ENCODE results near the gene PAM16.

PAM16 gene

DNA sequence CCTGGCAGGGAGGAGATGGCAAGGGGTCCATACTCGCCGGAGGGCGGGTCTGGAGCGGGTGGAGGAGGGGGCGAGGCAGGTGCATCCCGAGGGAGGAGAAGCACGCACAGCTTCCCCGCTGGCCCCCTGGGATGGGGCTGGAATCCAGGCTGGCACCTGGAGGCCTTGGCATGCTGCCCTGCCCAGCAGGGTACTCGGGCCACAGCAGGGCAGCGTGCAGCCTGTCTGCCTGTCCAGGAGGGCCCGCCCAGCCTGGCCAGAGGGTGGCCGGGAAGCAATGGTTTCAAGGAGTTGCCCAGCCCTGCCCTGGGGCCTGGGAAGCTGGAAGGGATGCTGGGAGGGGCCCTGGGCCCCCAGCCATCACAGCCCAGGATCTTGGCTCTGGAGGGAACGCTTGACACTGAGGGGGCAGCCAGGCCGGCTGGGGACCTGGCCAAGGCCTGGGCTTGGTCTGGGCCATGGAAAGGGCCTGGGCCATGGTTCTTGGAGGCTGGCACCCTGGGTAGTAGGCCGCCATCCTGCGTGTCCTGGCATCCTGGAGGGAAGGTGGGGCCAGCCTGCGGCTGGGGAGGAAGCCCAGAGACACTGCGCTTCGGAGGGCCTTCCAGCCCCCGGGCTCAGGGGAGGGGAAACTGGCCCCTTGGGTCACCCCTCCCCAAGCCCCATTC lies 34.1 kb downstream of the PAM16 start (continued):
- no peak for TF ChIP-seq ZNF518A (tag by site-specific recombination; conservative IDR thresholded peaks at IDR 0.05; ENCODE audit: low read depth)
- TF ChIP-seq, protein P1, sequence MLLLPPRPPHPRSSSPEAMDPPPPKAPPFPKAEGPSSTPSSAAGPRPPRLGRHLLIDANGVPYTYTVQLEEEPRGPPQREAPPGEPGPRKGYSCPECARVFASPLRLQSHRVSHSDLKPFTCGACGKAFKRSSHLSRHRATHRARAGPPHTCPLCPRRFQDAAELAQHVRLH (tag by site-specific recombination; IDR thresholded peaks at IDR 0.05), result no peak
- 0 out of 2 replicates have a peak, but pooled peaks have one; percentile 14 for TF ChIP-seq KLF7 (tag by site-specific recombination; IDR thresholded peaks at IDR 0.05; ENCODE audit: borderline replicate concordance)
- no peak for TF ChIP-seq ZNF433 (tag by site-specific recombination; IDR thresholded peaks at IDR 0.05; ENCODE audit: low read depth)
- TF ChIP-seq ZNF311 (tag by site-specific recombination; IDR thresholded peaks at IDR 0.05; ENCODE audit: borderline replicate concordance), result no peak
- TF ChIP-seq ZNF501 (tag by site-specific recombination; IDR thresholded peaks at IDR 0.05), result no peak
- no peak for TF ChIP-seq ZNF707 (tag by site-specific recombination; IDR thresholded peaks at IDR 0.05)
- peak; percentile 68; the same call in 1 of the 2 replicates for TF ChIP-seq ZNF76 (tag by site-specific recombination; IDR thresholded peaks at IDR 0.05; ENCODE audit: borderline replicate concordance, low read depth)
- peak; percentile 90 for TF ChIP-seq ZNF600 (tag by site-specific recombination; IDR thresholded peaks at IDR 0.05)
- no peak for TF ChIP-seq SETDB1 (IDR thresholded peaks at IDR 0.05; ENCODE audit: insufficient read length, low read length)
- TF ChIP-seq ZNF423 (tag by site-specific recombination; IDR thresholded peaks at IDR 0.05), result peak; percentile 86; the same call in 1 of the 2 replicates
- TF ChIP-seq ZNF362 (tag by site-specific recombination; IDR thresholded peaks at IDR 0.05), result no peak
- peak; percentile 29; the same call in 1 of the 2 replicates for TF ChIP-seq KLF9 (tag by site-specific recombination; IDR thresholded peaks at IDR 0.05; ENCODE audit: low read depth)
- TF ChIP-seq ZNF670 (tag by site-specific recombination; IDR thresholded peaks at IDR 0.05; ENCODE audit: low read depth), result no peak
- TF ChIP-seq ZNF350 (tag by site-specific recombination; IDR thresholded peaks at IDR 0.05), result no peak
- TF ChIP-seq GLIS2 (tag by site-specific recombination; IDR thresholded peaks at IDR 0.05), result peak; percentile 46; the same call in 1 of the 2 replicates
- TF ChIP-seq ZFP69B (tag by site-specific recombination; IDR thresholded peaks at IDR 0.05), result no peak
- TF ChIP-seq, protein P2, sequence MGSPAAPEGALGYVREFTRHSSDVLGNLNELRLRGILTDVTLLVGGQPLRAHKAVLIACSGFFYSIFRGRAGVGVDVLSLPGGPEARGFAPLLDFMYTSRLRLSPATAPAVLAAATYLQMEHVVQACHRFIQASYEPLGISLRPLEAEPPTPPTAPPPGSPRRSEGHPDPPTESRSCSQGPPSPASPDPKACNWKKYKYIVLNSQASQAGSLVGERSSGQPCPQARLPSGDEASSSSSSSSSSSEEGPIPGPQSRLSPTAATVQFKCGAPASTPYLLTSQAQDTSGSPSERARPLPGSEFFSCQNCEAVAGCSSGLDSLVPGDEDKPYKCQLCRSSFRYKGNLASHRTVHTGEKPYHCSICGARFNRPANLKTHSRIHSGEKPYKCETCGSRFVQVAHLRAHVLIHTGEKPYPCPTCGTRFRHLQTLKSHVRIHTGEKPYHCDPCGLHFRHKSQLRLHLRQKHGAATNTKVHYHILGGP (tag by site-specific recombination; IDR thresholded peaks at IDR 0.05), result no peak
- TF ChIP-seq ZNF112 (tag by site-specific recombination; IDR thresholded peaks at IDR 0.05), result no peak
- TF ChIP-seq PRDM6 (tag by site-specific recombination; IDR thresholded peaks at IDR 0.05), result no peak
- peak; percentile 99 for TF ChIP-seq ZIC2 (tag by site-specific recombination; IDR thresholded peaks at IDR 0.05)
- no peak for TF ChIP-seq ZNF221 (tag by site-specific recombination; IDR thresholded peaks at IDR 0.05; ENCODE audit: borderline replicate concordance)
- TF ChIP-seq HOXC10 (CRISPR knock-in tag; IDR thresholded peaks at IDR 0.05), result no peak
- TF ChIP-seq ZFP3 (tag by site-specific recombination; IDR thresholded peaks at IDR 0.05; ENCODE audit: low read depth), result no peak
- no peak for TF ChIP-seq KLF10 (tag by site-specific recombination; IDR thresholded peaks at IDR 0.05)
- no peak for TF ChIP-seq ZNF184 (tag by site-specific recombination; IDR thresholded peaks at IDR 0.05)
- TF ChIP-seq ZNF2 (tag by site-specific recombination; IDR thresholded peaks at IDR 0.05), result no peak
- TF ChIP-seq ZNF132 (tag by site-specific recombination; IDR thresholded peaks at IDR 0.05; ENCODE audit: borderline replicate concordance), result no peak
